HG03045 (cell line): ENCODE data around the gene FOXI2.

Experiments
- ATAC-seq: cut with Tn5 transposase; IDR thresholded peaks from one replicate; pipeline ENCODE4 v1.9.1; 2021; ENCODE audit warnings: mild to moderate bottlenecking, moderate library complexity; ENCODE audit not compliant: unreplicated experiment

Gene FOXI2

GRCh38 chr10:127740596-127740995, 3.6 kb downstream of the FOXI2 start:
- no peak for ATAC-seq

GRCh38 chr10:127743205-127743604, 6.2 kb downstream of the FOXI2 start:
- no peak for ATAC-seq

DNA sequence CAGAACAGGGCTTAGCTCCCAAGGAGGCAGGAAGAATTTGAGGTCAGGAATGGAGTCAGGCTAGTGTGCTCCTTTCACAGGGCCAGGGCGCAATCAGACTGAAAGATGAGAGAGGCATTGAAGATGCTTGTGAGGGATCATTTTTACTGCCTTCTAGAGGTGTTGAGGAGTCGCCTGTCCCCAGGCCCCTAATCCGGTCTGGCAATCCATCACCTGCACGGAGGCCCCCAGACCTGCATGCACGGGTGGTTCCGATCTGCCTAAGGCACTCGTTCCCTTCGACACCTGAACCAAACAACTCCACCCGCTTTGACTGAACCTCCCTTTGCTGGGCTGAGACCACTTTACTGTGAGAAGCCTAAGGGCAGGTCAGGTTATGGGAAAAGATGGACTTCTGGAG, 8.0 kb downstream of the FOXI2 start:
- ATAC-seq, result no peak

- no peak for ATAC-seq
Observed at GRCh38 chr10:127745861-127746260, 8.9 kb downstream of the FOXI2 start.

GRCh38 chr10:127755753-127756152, 18.8 kb downstream of the FOXI2 start:
- ATAC-seq, result no peak

- ATAC-seq, result no peak
Observed at GRCh38 chr10:127756264-127756663, 19.3 kb downstream of the FOXI2 start.

GRCh38 chr10:127757033-127757432, 20.0 kb downstream of the FOXI2 start:
- no peak for ATAC-seq

GRCh38 chr10:127759276-127759675, 22.3 kb downstream of the FOXI2 start:
- ATAC-seq, result no peak

- ATAC-seq, result no peak
Observed at GRCh38 chr10:127762925-127763324, 25.9 kb downstream of the FOXI2 start.

- no peak for ATAC-seq
Observed at GRCh38 chr10:127774766-127775559, 38.0 kb downstream of the FOXI2 start.

DNA sequence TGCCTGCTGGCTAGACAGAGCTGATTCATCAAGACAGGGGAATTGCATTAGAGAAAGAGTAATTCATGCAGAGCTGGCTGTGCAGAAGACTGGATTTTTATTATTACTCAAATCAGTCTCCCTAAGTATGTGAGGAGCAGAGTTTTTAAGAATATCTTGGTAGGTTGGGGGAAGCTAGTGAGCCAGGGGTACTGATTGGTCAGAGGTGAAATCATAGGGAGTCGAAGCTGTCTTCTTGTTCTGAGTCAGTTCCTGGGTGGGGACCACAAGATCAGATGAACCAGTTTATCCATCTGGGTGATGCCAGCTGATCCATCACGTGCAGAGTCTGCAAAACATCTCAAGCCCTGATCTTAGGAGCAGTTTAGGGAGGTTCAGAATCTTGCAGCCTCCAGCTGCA, 39.8 kb downstream of the FOXI2 start:
- no peak for ATAC-seq

- ATAC-seq, result no peak
Observed at GRCh38 chr10:127781412-127781811, 44.4 kb downstream of the FOXI2 start.

- no peak for ATAC-seq
Observed at GRCh38 chr10:127787873-127788272, 50.9 kb downstream of the FOXI2 start.

GRCh38 chr10:127790066-127790624, 53.2 kb downstream of the FOXI2 start:
- ATAC-seq, result no peak
